Smooth muscle cell of the pulmonary artery (primary cell): Measurements from ENCODE around the gene ZNF766. TPM values are rescaled to one million over a fixed set of nuclear protein-coding genes. Genes with fewer than 3 reads are reported as not detected.

Experiments
- total RNA-seq: library from RNA; depleted of rRNA; stranded (reverse); fragments of >200 nt; gene quantifications from 2 replicates; pipeline ENCODE4 v1.2.3, GENCODE V29; 2014

Gene ZNF766
- 13.2 and 15.4 TPM in 2 replicates for total RNA-seq

GRCh38 chr19:52269338-52270261 is at the start of gene ZNF766:
TSS of gene ZNF766 (plus strand) at chr19:52269587. CDS start at chr19:52269614, 27 bp downstream.

GRCh38 chr19:52296773-52297600 is 27.6 kb downstream of the ZNF766 start, which contains the start of gene ZNF480:
TSS of gene ZNF480 (plus strand) at chr19:52297169. CDS start at chr19:52300413, 3,244 bp downstream.

GRCh38 chr19:52336117-52336790 is 66.9 kb downstream of the ZNF766 start, which contains the start of gene ZNF610:
TSS of gene ZNF610 (plus strand) at chr19:52336243. CDS start at chr19:52349173, 12,930 bp downstream.

Other genes starting within 250 kb of the ZNF766 start
- gene ZNF614, start 241.2 kb upstream of the ZNF766 start, total RNA-seq = 9.1 and 10.6 TPM in 2 replicates
- 9.3 and 12.9 TPM in 2 replicates for gene ZNF432, start 220.7 kb upstream of the ZNF766 start, total RNA-seq
- 22.6 and 23.6 TPM in 2 replicates for gene ZNF841, start 173.8 kb upstream of the ZNF766 start, total RNA-seq
- gene ZNF616, start 129.6 kb upstream of the ZNF766 start, total RNA-seq = 11.3 and 13.2 TPM in 2 replicates
- gene ZNF836, start 98.0 kb upstream of the ZNF766 start, total RNA-seq = 7.6 and 11.1 TPM in 2 replicates
- gene PPP2R1A, start 79.5 kb upstream of the ZNF766 start, total RNA-seq = 238 and 278 TPM in 2 replicates
- gene ZNF480, start 27.6 kb downstream of the ZNF766 start, total RNA-seq = 3.7 and 4.2 TPM in 2 replicates
- gene ZNF610, start 66.7 kb downstream of the ZNF766 start, total RNA-seq = 3.5 and 4.8 TPM in 2 replicates
- gene ZNF880, start 100.3 kb downstream of the ZNF766 start, total RNA-seq = 21.9 and 34.0 TPM in 2 replicates
- 17.1 and 25.2 TPM in 2 replicates for gene ZNF528, start 128.3 kb downstream of the ZNF766 start, total RNA-seq
- 0.07 and 0.23 TPM in 2 replicates for gene ZNF534, start 159.6 kb downstream of the ZNF766 start, total RNA-seq
- gene ZNF578, start 184.0 kb downstream of the ZNF766 start, total RNA-seq = 4.6 and 5.5 TPM in 2 replicates